ENCODE measurements around the gene TOMM34. TPM values are rescaled to one million over a fixed set of nuclear protein-coding genes. Genes with fewer than 3 reads are reported as not detected.

Gene TOMM34
- total and polyA plus RNA-seq, 2 of the 13 experiments (the other 11 are each of a cell fraction or from before 2014, with no cell fraction given), result 36.2 to 52.0 TPM

DNA sequence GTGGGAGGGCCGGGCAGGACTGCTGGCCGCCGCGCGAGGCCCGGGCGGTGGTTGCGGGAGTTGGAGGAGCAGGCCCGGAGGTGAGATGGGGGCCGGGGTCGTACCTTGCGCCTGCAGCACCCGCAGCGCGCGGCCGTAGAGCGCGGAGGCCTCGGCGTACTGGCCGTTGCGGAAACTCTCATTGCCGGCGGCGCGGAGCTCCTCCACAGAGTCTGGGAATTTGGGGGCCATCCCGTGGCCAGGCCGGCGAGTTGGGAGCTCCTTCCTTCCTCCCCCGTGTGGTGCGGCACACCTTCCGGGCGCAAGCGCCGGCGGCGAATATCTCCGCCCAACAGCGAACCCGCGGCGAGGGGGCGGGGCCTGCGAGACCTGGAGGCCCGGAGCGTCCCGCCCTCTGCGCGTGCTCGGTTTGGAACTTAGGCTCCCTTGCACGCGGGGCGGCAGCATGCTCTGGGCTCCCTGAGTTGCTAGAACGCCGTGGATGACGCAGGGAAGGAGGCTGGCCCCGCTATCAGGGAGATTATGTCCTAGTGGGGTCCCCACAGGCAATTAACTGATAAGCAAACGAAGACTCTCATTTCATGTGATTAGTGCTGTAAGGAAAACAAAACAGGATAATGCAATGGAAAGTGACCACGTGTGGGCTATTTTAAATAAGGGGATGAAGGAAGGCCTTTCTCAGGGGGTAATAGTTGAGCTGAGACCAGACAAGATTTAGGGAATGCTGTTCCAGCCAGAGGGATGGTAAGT, at the start of gene TOMM34 (continued):
- TF ChIP-seq SRF (IDR thresholded peaks at IDR 0.05; ENCODE audit: low read depth, low read length), result no peak
- peak; percentile 96 for TF ChIP-seq ZFP90 (CRISPR knock-in tag; IDR thresholded peaks at IDR 0.05; ENCODE audit: borderline replicate concordance)
- no peak for TF ChIP-seq ZNF672 (CRISPR knock-in tag; IDR thresholded peaks at IDR 0.05)
- TF ChIP-seq ZNF883 (CRISPR knock-in tag; IDR thresholded peaks at IDR 0.05; ENCODE audit: not compliant biosample characterization), result peak; percentile 99
- peak; percentile 94; the same call in 1 of the 2 replicates for TF ChIP-seq ZNF615 (CRISPR knock-in tag; IDR thresholded peaks at IDR 0.05; ENCODE audit: borderline replicate concordance)
- TF ChIP-seq, protein P1, sequence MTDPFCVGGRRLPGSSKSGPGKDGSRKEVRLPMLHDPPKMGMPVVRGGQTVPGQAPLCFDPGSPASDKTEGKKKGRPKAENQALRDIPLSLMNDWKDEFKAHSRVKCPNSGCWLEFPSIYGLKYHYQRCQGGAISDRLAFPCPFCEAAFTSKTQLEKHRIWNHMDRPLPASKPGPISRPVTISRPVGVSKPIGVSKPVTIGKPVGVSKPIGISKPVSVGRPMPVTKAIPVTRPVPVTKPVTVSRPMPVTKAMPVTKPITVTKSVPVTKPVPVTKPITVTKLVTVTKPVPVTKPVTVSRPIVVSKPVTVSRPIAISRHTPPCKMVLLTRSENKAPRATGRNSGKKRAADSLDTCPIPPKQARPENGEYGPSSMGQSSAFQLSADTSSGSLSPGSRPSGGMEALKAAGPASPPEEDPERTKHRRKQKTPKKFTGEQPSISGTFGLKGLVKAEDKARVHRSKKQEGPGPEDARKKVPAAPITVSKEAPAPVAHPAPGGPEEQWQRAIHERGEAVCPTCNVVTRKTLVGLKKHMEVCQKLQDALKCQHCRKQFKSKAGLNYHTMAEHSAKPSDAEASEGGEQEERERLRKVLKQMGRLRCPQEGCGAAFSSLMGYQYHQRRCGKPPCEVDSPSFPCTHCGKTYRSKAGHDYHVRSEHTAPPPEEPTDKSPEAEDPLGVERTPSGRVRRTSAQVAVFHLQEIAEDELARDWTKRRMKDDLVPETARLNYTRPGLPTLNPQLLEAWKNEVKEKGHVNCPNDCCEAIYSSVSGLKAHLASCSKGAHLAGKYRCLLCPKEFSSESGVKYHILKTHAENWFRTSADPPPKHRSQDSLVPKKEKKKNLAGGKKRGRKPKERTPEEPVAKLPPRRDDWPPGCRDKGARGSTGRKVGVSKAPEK (CRISPR knock-in tag; IDR thresholded peaks at IDR 0.05; ENCODE audit: borderline replicate concordance), result 0 out of 2 replicates have a peak, but pooled peaks have one; percentile 26
- TF ChIP-seq ERF (CRISPR knock-in tag; IDR thresholded peaks at IDR 0.05), result peak; percentile 97
- TF ChIP-seq ZNF563 (CRISPR knock-in tag; IDR thresholded peaks at IDR 0.05), result peak; percentile 98
- peak; percentile 96; the same call in 1 of the 2 replicates for TF ChIP-seq ZNF136 (CRISPR knock-in tag; IDR thresholded peaks at IDR 0.05; ENCODE audit: low read depth)
- peak; percentile 96 for TF ChIP-seq ARNT2 (CRISPR knock-in tag; IDR thresholded peaks at IDR 0.05; ENCODE audit: low read depth)
- peak; percentile 72; the same call in 1 of the 2 replicates for TF ChIP-seq RXRB (CRISPR knock-in tag; IDR thresholded peaks at IDR 0.05; ENCODE audit: borderline replicate concordance)
- TF ChIP-seq, protein P2, sequence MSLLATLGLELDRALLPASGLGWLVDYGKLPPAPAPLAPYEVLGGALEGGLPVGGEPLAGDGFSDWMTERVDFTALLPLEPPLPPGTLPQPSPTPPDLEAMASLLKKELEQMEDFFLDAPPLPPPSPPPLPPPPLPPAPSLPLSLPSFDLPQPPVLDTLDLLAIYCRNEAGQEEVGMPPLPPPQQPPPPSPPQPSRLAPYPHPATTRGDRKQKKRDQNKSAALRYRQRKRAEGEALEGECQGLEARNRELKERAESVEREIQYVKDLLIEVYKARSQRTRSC (CRISPR knock-in tag; IDR thresholded peaks at IDR 0.05; ENCODE audit: low read depth), result peak; percentile 91; the same call in 1 of the 2 replicates
- TF ChIP-seq WIZ (CRISPR knock-in tag; IDR thresholded peaks at IDR 0.05), result peak; percentile 94
- 0 out of 2 replicates have a peak, but pooled peaks have one; percentile 52 for TF ChIP-seq NFE2L1 (CRISPR knock-in tag; IDR thresholded peaks at IDR 0.05; ENCODE audit: borderline replicate concordance)
- TF ChIP-seq, protein P3, sequence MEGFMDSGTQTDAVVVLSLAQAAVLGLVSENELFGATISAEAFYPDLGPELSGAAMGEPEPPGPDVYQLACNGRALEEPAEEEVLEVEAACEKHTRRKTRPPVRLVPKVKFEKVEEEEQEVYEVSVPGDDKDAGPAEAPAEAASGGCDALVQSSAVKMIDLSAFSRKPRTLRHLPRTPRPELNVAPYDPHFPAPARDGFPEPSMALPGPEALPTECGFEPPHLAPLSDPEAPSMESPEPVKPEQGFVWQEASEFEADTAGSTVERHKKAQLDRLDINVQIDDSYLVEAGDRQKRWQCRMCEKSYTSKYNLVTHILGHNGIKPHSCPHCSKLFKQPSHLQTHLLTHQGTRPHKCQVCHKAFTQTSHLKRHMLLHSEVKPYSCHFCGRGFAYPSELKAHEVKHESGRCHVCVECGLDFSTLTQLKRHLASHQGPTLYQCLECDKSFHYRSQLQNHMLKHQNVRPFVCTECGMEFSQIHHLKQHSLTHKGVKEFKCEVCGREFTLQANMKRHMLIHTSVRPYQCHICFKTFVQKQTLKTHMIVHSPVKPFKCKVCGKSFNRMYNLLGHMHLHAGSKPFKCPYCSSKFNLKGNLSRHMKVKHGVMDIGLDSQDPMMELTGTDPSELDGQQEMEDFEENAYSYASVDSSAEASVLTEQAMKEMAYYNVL (CRISPR knock-in tag; IDR thresholded peaks at IDR 0.05; ENCODE audit: borderline replicate concordance), result peak; percentile 63; the same call in 1 of the 2 replicates
- peak; percentile 99 for TF ChIP-seq ZNF230 (CRISPR knock-in tag; IDR thresholded peaks at IDR 0.05)
- TF ChIP-seq, protein P4, sequence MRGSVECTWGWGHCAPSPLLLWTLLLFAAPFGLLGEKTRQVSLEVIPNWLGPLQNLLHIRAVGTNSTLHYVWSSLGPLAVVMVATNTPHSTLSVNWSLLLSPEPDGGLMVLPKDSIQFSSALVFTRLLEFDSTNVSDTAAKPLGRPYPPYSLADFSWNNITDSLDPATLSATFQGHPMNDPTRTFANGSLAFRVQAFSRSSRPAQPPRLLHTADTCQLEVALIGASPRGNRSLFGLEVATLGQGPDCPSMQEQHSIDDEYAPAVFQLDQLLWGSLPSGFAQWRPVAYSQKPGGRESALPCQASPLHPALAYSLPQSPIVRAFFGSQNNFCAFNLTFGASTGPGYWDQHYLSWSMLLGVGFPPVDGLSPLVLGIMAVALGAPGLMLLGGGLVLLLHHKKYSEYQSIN (CRISPR knock-in tag; IDR thresholded peaks at IDR 0.05; ENCODE audit: borderline replicate concordance), result no peak; the same call in 1 of the 2 replicates
